Tibial nerve (tissue), 4 donors: ENCODE measurements around the gene NKX2-1. TPM values are rescaled to one million over a fixed set of nuclear protein-coding genes. Genes with fewer than 3 reads are reported as not detected.
"Not testable (repeated sequence)": the region's sequence is repeated elsewhere in the genome, so short reads cannot be mapped to it uniquely, and the experiment has no call there.

Source experiments
- DNase-seq, 2 donors: peaks; one replicate each; pipeline ENCODE4 v3.0.0-alpha.2; 2019; ENCODE audit warnings: low spot score in 2 of 2
- H3K27ac ChIP-seq, 4 donors: fragments of 200-600 bp; sonication (generic) in 3 of 4; one replicate each; pipeline ENCODE4 v1.5.1; 2017 to 2019; ENCODE audit warnings: mild to moderate bottlenecking in 1 of 4
- H3K27me3 ChIP-seq, 2 donors: fragments of 200-600 bp; sonication (generic) in 1 of 2; one replicate each; pipeline versions ENCODE4 v1.5.1 to v1.6.0; 2017 to 2019
- H3K36me3 ChIP-seq, 3 donors: fragments of 200-600 bp; sonication (generic); one replicate each; pipeline ENCODE4 v1.5.1; 2018 to 2019
- H3K4me1 ChIP-seq, 4 donors: fragments of 200-600 bp; sonication (generic) in 3 of 4; one replicate each; pipeline ENCODE4 v1.5.1; 2017 to 2019
- H3K4me3 ChIP-seq, 4 donors: fragments of 200-600 bp; sonication (generic) in 3 of 4; one replicate each; pipeline ENCODE4 v1.5.1; 2017 to 2019; ENCODE audit warnings: mild to moderate bottlenecking in 1 of 4, moderate library complexity in 1 of 4
- H3K9me3 ChIP-seq, 4 donors: fragments of 200-600 bp; sonication (generic) in 3 of 4; one replicate each; pipeline ENCODE4 v1.5.1; 2017 to 2019
- CTCF ChIP-seq, 5 experiments: fragments of 200-600 bp in 3 of 5; fragments of 450-650 bp in 2 of 5; sonication (generic) in 3 of 5; IDR thresholded peaks; one replicate each; pipeline ENCODE4 v1.5.1; 2016 to 2019; ENCODE audit warnings: antibody characterized with exemption in 5 of 5, mild to moderate bottlenecking in 3 of 5, moderate library complexity in 2 of 5
- EP300 ChIP-seq, 2 donors: sonication (generic); formaldehyde crosslinking; IDR thresholded peaks; one replicate each; pipeline ENCODE4 v1.6.1; 2017; ENCODE audit warnings: antibody characterized with exemption in 2 of 2, mild to moderate bottlenecking in 1 of 2
- POLR2A ChIP-seq, 2 donors: fragments of 450-650 bp; IDR thresholded peaks; one replicate each; pipeline ENCODE4 v1.6.1; 2017; ENCODE audit warnings: antibody characterized with exemption in 2 of 2, mild to moderate bottlenecking in 2 of 2, moderate library complexity in 2 of 2
- WGBS, 2 donors: methylation state at CpG; one replicate each; pipeline ENCODE4 v1.1.5; 2018; 5-methylcytosine and 5-hydroxymethylcytosine counted together
- total RNA-seq, 4 donors: library from RNA; depleted of rRNA; stranded (reverse); fragments of >200 nt; gene quantifications; one replicate each; pipeline ENCODE4 v1.1.0, GENCODE V29; 2016

NKX2-1 gene
- total RNA-seq: not detected

DNA sequence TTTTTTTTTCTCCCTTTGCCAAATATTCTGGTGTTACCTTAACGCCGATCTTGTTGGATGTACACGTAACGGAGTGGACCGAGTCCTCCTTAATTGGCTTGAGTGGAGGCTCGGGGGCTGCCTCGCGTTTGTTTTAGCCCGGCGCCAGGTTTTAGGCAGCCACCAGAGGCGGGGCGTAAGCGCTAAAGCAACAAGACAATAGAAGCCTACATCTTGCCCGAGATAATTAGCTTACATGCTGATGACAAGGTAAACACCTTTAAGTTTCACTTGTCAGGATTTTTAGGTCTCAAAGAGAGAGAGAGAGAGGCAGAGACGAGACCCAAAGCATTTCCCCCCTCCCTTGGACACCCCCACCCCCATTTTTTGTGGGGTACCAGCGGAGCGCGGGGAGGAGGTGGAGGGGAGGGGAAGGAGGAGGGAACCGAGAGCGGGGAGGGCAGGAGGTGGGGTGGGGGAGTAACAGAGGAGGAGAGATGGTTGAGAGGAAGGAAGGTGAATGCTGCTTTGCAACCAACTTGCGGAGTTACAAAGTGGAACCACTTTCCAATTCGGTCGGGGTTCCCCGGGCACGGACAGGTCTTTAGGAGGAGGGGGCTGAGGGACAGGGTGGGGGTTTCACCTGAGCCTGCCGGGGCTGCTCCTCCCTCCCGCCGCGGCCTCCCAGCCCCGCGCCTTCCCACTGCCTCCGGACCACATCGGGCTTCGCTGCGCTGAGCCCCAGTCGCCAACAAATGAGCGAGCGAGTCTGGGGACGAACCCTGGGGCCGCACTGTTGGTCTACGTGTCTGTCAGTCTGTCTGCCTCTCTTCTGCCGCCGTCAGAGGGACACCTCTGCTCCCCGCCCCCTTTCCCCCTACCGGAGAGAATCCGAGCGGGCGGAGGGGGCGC lies at the start of gene NKX2-1:
TSS of gene NKX2-1 (minus strand) at position 802 of the 891 bp plus-strand sequence. CDS start at position 699, 103 bp downstream.
- Histone ChIP-seq H3K27ac (no peak within 1 kb of the TSS), H3K4me3 (peak within 1 kb of the TSS in 3 of 4 donors; percentile 12 to 39 (median 23)), H3K27me3 (peaks cover 0 to 98% of the 10 kb centered on the region in 2 donors), H3K4me1 (peaks cover 0 to 75% (median 31%) of the 10 kb centered on the region in 4 donors), H3K36me3 (no peaks in the 10 kb centered on the region), H3K9me3 (no peaks in the 10 kb centered on the region)
- TF ChIP-seq EP300 (IDR thresholded peaks at IDR 0.05) (no peak), POLR2A (IDR thresholded peaks at IDR 0.05) (no peak)
- 1 to 2% methylated on average over 44 to 48 of the region's 49 CpGs for WGBS, 2 donors
- no peak for DNase-seq

- H3K4me3 ChIP-seq: no peak overlapping the region
- no peak overlapping the region for H3K27ac ChIP-seq
- no peaks in the 10 kb centered on the region for H3K4me1 ChIP-seq
- H3K36me3 ChIP-seq: no peaks in the 10 kb centered on the region
- peaks cover 0 to 23% of the 10 kb centered on the region in 2 donors for H3K27me3 ChIP-seq
- TF ChIP-seq CTCF (IDR thresholded peaks at IDR 0.05) (peak in 4 of 5 experiments; percentile 55 to 80 (median 61)), EP300 (IDR thresholded peaks at IDR 0.05) (no peak)
- peak in 1 of 2 donors; percentile 16 for DNase-seq
- 53 to 58% methylated on average over 9 of the region's 9 CpGs for WGBS, 2 donors
- no peaks in the 10 kb centered on the region for H3K9me3 ChIP-seq
Observed at GRCh38 chr14:36556811-36557433, 36.9 kb upstream of the NKX2-1 start.

DNA sequence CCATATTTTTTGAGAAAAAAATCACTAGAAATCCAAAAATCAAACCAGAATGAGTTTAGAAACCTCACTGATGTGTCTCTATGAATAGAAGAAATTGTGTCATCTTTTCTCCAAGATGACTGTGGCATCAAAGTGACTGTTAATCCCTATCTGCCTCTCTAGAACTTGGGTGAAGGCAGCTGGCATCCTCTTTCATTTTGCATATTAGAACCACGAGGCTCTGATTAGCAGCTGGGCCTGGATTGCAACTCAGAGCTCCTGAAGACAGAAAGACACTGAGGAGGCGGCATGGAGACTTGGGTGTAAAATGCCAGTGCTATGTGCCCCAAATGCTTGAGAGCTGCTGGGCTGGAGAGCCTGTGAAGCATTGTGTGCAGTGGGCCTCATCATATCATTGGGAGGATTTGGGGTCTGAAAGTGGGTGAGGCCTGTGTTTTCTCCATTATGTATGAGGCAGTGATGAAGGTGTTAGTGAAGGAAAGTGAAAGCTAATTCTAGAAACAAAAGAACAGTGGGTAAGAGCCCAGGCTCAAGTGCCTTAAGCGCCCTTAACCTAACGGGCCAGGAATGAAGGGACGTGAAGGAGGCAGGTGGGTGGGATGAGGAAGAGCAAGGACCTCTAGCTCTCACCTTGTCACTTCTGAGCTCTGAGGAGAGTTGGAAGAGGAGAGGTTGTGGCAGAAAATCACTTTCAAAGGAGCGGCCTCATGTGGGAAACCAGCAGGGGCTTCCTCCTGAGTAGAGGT lies 36.1 kb upstream of the NKX2-1 start:
- WGBS, 2 donors: 73 to 81% methylated on average over 6 of the region's 6 CpGs
- H3K36me3 ChIP-seq: no peaks in the 10 kb centered on the region
- no peak overlapping the region for H3K27ac ChIP-seq
- no peaks in the 10 kb centered on the region for H3K4me1 ChIP-seq
- no peaks in the 10 kb centered on the region for H3K9me3 ChIP-seq
- peaks cover 0 to 16% of the 10 kb centered on the region in 2 donors for H3K27me3 ChIP-seq
- no peak for TF ChIP-seq POLR2A (IDR thresholded peaks at IDR 0.05)
- no peak overlapping the region for H3K4me3 ChIP-seq
- no peak for DNase-seq

DNA sequence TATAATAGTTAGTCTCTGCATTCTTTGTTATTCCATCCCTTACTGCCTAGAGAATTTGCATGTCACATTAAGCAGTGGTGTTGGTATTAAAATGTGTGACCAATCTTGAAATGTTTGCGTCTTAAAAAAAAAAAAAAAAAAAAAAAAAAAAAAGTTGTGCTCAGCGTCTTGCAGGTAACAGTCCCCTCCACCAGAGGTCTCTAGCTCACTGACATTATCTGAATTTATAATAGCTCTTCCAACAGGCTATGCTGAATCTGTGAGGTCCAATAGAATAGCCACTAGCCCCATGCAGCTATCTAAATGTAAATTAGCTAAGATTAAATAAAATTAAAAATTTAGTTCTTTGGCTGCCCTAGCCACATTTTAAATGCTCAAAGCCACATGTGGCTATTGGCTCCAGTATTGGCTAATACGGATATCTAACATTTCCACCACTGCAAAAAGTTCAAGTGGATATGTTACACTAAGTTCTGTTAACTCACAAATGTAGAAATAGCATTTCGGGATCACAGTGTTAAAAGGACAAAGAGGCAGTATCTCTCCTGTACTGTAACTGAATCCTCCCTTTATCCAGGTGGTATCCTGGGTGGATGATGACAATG lies 33.7 kb upstream of the NKX2-1 start:
- no peaks in the 10 kb centered on the region for H3K27me3 ChIP-seq
- WGBS, 2 donors: 39 to 46% methylated on average over 4 of the region's 4 CpGs
- H3K9me3 ChIP-seq: no peaks in the 10 kb centered on the region
- peak; percentile 26 to 62 (median 39) for TF ChIP-seq CTCF (IDR thresholded peaks at IDR 0.05)
- no peak for TF ChIP-seq EP300 (IDR thresholded peaks at IDR 0.05)
- H3K4me1 ChIP-seq: no peaks in the 10 kb centered on the region
- no peaks in the 10 kb centered on the region for H3K36me3 ChIP-seq
- no peak overlapping the region for H3K4me3 ChIP-seq
- no peak overlapping the region for H3K27ac ChIP-seq
- DNase-seq: peak in 1 of 2 donors; percentile 16

DNA sequence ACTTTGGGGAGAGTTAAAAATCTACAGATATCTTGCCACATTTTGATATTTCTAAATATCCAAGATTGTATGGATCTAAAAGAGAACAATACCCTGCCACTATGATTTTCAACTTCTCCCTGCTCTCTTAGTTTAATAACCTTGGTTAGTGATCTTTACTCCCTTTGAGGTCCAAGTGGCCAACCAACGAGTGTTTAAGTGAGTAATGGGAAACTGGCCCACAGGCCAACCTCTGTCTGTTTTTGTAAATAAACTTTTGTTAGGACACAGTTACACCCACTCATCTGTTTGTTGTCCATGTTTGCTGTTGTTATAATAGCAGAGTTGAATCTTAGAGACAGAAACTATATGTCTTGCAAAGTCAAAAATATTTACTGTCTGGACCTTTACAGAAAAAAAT lies 30.9 kb upstream of the NKX2-1 start:
- no peak for DNase-seq
- 15 to 20% methylated on average over 1 of the region's 1 CpG for WGBS, 2 donors
- Histone ChIP-seq H3K27me3 (no peaks in the 10 kb centered on the region), H3K4me3 (no peak overlapping the region), H3K4me1 (no peaks in the 10 kb centered on the region), H3K9me3 (no peaks in the 10 kb centered on the region), H3K27ac (no peak overlapping the region), H3K36me3 (no peaks in the 10 kb centered on the region)
- TF ChIP-seq POLR2A (IDR thresholded peaks at IDR 0.05): no peak
- no peak for TF ChIP-seq EP300 (IDR thresholded peaks at IDR 0.05)
- no peak for TF ChIP-seq CTCF (IDR thresholded peaks at IDR 0.05)

GRCh38 chr14:36544280-36544679 lies 24.2 kb upstream of the NKX2-1 start:
- H3K36me3 ChIP-seq, H3K4me3 ChIP-seq, H3K4me1 ChIP-seq, DNase-seq, H3K9me3 ChIP-seq, H3K27ac ChIP-seq: not testable (repeated sequence)
- H3K27me3 ChIP-seq: peaks cover 0 to 12% of the 10 kb centered on the region in 2 donors
- 95 to 96% methylated on average over 16 of the region's 16 CpGs for WGBS, 2 donors
